H1 (cell line): ENCODE results near the gene LMAN1L.

Source experiments
- CTCF ChIP-seq, 3 experiments: IDR thresholded peaks; 1 replicate in 2 of 3; 2 replicates in 1 of 3; pipeline versions ENCODE4 v1.5.1 to v1.6.1; 2011; ENCODE audit warnings: low read length in 3 of 3, mild to moderate bottlenecking in 3 of 3, inconsistent platforms in 2 of 3, low read depth in 1 of 3, moderate library complexity in 1 of 3; ENCODE audit not compliant: insufficient read depth in 1 of 3; ENCODE audit errors: control extremely low read depth in 1 of 3
- SIN3A ChIP-seq, 2 experiments: IDR thresholded peaks in 1 of 2; conservative IDR thresholded peaks in 1 of 2; 2 replicates each; pipeline ENCODE4 v1.6.1; 2011 to 2012; ENCODE audit warnings: low read length in 2 of 2, improper control_type of control experiment in 1 of 2, low read depth in 1 of 2, mild to moderate bottlenecking in 1 of 2
- ZNF274 ChIP-seq: IDR thresholded peaks from 2 replicates; pipeline ENCODE4 v1.7.0; 2012; ENCODE audit warnings: low read length, borderline replicate concordance; ENCODE audit errors: extremely low read depth

- TF ChIP-seq ZNF274 (no peak), SIN3A (conservative IDR thresholded peaks at IDR 0.05 in 1 of 2, IDR thresholded peaks at IDR 0.05 in 1 of 2; ENCODE audit: low read depth in 1 of 2, low read length in 2 of 2) (0 out of 4 replicates have a peak, but pooled peaks of 1 of the 2 experiments have one; percentile 4), CTCF (IDR thresholded peaks at IDR 0.05; ENCODE audit: control extremely low read depth in 1 of 3, insufficient read depth in 1 of 3, low read depth in 1 of 3, low read length in 3 of 3) (no peak)
Measured at GRCh38 chr15:74788042-74788682, 24.5 kb upstream of the LMAN1L start.
